ENCODE results near the gene KRTAP5-4.

DNA sequence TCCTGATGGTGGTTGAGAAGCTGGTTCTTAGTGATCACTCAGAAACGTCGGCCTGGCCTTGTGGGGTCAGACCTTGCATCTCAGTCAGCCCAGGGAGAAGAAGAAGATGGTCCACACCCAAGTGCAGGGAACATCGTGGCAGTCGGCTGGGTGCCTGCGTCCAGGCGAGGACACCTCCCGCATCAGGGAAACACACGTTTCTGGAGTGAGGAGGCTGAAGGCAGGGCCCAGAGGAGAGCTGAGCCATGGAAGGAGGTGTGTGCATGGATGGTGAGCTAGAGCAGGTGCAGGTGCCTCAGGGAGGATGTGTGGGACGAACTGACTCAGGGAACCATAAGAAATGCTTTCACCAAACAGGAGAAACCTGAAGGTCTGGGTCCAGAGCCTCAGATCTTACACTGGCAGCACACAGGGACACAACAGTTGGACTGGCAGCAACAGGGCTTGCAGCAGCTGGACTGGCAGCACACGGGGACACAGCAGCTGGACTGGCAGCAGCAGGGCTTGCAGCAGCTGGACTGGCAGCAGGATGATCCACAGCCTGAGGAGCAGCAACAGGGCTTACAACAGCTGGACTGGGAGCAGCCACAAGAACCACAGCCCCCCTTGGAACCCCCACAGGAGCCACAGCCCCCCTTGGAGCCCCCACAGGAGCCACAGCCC is 24.5 kb downstream of the KRTAP5-4 start:
- TF ChIP-seq, protein P1, sequence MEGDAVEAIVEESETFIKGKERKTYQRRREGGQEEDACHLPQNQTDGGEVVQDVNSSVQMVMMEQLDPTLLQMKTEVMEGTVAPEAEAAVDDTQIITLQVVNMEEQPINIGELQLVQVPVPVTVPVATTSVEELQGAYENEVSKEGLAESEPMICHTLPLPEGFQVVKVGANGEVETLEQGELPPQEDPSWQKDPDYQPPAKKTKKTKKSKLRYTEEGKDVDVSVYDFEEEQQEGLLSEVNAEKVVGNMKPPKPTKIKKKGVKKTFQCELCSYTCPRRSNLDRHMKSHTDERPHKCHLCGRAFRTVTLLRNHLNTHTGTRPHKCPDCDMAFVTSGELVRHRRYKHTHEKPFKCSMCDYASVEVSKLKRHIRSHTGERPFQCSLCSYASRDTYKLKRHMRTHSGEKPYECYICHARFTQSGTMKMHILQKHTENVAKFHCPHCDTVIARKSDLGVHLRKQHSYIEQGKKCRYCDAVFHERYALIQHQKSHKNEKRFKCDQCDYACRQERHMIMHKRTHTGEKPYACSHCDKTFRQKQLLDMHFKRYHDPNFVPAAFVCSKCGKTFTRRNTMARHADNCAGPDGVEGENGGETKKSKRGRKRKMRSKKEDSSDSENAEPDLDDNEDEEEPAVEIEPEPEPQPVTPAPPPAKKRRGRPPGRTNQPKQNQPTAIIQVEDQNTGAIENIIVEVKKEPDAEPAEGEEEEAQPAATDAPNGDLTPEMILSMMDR (IDR thresholded peaks at IDR 0.05): no peak
- no peak for TF ChIP-seq POLR2A (IDR thresholded peaks at IDR 0.05)
